BLaER1 (cell line): ENCODE measurements around the gene UBE2G1.
A peak's percentile ranks its signal among the peaks of the same experiment; 100 is the strongest.

ENCODE experiments used
- H3K27ac ChIP-seq: shearing (Covaris generic); formaldehyde crosslinking; 2 replicates; pipeline ENCODE4 v1.8.1; 2022
- H3K27me3 ChIP-seq: shearing (Covaris generic); formaldehyde crosslinking; 2 replicates; pipeline ENCODE4 v1.8.1; 2022
- H3K36me3 ChIP-seq: shearing (Covaris generic); formaldehyde crosslinking; 2 replicates; pipeline ENCODE4 v1.8.1; 2022
- H3K4me1 ChIP-seq: shearing (Covaris generic); formaldehyde crosslinking; 2 replicates; pipeline ENCODE4 v1.8.1; 2022
- H3K4me2 ChIP-seq: shearing (Covaris generic); formaldehyde crosslinking; 2 replicates; pipeline ENCODE4 v1.8.1; 2022
- H3K4me3 ChIP-seq: shearing (Covaris generic); formaldehyde crosslinking; 2 replicates; pipeline ENCODE4 v1.8.1; 2022
- H3K9ac ChIP-seq: shearing (Covaris generic); formaldehyde crosslinking; 2 replicates; pipeline ENCODE4 v1.8.1; 2022
- H3K9me3 ChIP-seq: shearing (Covaris generic); formaldehyde crosslinking; 2 replicates; pipeline ENCODE4 v1.8.1; 2022
- H4K20me1 ChIP-seq: shearing (Covaris generic); formaldehyde crosslinking; 2 replicates; pipeline ENCODE4 v1.8.1; 2022
- Cebpa-rat ChIP-seq: shearing (Covaris generic); IDR thresholded peaks from 2 replicates; pipeline ENCODE4 v1.8.1; 2022

UBE2G1 gene, protein sequence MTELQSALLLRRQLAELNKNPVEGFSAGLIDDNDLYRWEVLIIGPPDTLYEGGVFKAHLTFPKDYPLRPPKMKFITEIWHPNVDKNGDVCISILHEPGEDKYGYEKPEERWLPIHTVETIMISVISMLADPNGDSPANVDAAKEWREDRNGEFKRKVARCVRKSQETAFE

DNA sequence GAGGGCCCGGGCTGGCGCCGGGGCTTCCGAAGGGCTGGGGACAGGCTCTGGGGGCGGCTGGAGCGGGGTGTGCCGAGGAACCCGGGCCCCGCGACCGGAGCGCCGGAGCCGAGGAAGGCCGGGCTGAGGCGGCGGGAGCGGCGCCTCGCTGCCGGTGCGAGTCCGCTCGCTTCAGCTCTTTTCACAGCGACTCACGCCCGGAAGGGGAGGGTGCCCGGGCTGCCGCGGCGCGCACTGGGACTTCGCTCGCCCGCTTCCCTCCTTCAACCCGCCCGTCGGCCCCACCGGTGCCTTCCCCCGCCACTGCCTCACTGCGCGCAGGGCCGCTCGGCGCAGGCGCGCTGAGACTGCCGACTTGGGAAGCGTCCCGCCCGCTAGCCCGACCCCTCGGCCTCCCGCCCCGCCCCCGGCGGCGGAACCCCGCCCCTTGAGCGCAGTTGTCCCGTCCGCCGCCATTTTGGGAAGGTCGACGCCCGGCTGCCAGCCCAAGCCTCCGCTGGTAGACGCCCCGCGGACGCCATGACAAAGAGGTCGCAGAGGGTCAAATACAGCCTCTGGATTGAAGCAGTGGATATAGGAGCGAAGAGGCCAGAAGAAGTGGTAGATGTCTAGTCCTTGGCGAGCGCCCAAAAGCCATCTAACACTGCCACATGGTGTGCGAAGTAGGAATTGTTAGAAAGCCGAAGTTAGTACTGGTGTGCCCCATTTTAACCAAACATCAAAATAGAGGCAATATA is at the start of gene UBE2G1:
Gene UBE2G1 (minus strand): TSS at position 349 of the 737 bp plus-strand sequence. CDS start 359 bp downstream, outside the sequence.
- peak within 1 kb of the TSS; percentile 91 for H3K4me2 ChIP-seq
- peak within 1 kb of the TSS; percentile 99 for H3K27ac ChIP-seq
- no peaks in the 10 kb centered on the region for H3K9me3 ChIP-seq
- H3K4me3 ChIP-seq: peak within 1 kb of the TSS; percentile 100
- peak within 1 kb of the TSS; percentile 99 for H3K9ac ChIP-seq
- peaks cover 10% of the 10 kb centered on the region for H3K36me3 ChIP-seq
- no peak for TF ChIP-seq Cebpa-rat
- peaks cover 50% of the 10 kb centered on the region for H3K4me1 ChIP-seq
- H3K27me3 ChIP-seq: no peaks in the 10 kb centered on the region
- peaks cover 48% of the 10 kb centered on the region for H4K20me1 ChIP-seq

- Histone ChIP-seq H3K27ac (no peak overlapping the region; the same call in 1 of the 2 replicates), H3K9ac (no peak overlapping the region), H3K4me2 (peak overlapping the region; percentile 69)
Measured at GRCh38 chr17:4412933-4413831, 46.7 kb upstream of the UBE2G1 start.

DNA sequence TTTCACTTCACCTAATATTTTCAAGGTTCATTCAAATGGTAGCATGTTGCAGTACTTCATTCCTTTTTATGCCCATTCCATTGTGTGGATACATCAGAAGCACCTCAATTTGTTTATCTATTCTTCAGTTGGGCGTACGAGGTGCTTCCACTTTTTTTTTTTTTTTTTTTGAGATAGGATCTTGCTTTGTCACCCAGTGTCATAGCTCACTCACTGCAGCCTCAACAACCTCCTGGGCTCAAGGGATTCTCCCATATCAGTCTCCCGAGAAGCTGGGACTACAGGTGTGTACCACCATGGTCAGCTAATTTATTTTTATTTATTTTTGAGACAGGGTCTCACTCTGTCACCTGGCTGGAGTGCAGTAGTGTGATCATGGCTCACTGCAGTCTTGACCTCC is 44.7 kb upstream of the UBE2G1 start:
- Histone ChIP-seq H3K27ac (no peak overlapping the region), H3K36me3 (no peaks in the 10 kb centered on the region), H3K4me1 (peaks cover 13% of the 10 kb centered on the region), H4K20me1 (no peaks in the 10 kb centered on the region), H3K27me3 (no peaks in the 10 kb centered on the region), H3K4me3 (no peak overlapping the region), H3K9ac (no peak overlapping the region), H3K9me3 (no peaks in the 10 kb centered on the region), H3K4me2 (no peak overlapping the region)
- TF ChIP-seq Cebpa-rat: no peak

More at GRCh38 chr17:4412933-4413831, 46.7 kb upstream of the UBE2G1 start:
- Histone ChIP-seq H3K36me3 (no peaks in the 10 kb centered on the region), H3K4me1 (peaks cover 26% of the 10 kb centered on the region), H3K27me3 (no peaks in the 10 kb centered on the region), H3K4me3 (no peak overlapping the region), H4K20me1 (no peaks in the 10 kb centered on the region), H3K9me3 (no peaks in the 10 kb centered on the region)
- no peak for TF ChIP-seq Cebpa-rat

DNA sequence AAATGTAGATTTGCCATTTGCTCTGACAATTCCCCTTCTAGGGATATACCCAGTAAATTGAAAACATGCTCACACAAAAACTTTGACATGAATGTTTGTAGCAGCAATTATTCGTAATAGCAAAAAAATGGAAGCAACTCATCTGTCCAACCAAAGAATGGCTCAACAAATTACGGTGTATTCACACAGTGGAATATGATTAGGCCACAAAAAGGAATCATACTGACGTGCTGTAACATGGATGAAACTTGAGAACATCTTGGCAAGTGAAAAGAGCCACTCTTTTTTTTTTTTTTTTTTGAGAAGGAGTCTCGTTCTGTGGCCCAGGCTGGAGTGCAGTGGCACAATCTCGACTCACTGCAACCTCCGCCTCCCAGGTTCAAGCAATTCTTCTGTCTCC is 43.2 kb upstream of the UBE2G1 start:
- Histone ChIP-seq H3K4me3 (no peak overlapping the region), H3K9ac (no peak overlapping the region), H3K36me3 (no peaks in the 10 kb centered on the region), H4K20me1 (no peaks in the 10 kb centered on the region), H3K27ac (no peak overlapping the region), H3K27me3 (no peaks in the 10 kb centered on the region), H3K4me2 (no peak overlapping the region), H3K9me3 (no peaks in the 10 kb centered on the region), H3K4me1 (peaks cover 16% of the 10 kb centered on the region)
- no peak for TF ChIP-seq Cebpa-rat

GRCh38 chr17:4407851-4408250 is 41.4 kb upstream of the UBE2G1 start:
- no peak overlapping the region for H3K4me3 ChIP-seq
- H3K4me2 ChIP-seq: no peak overlapping the region
- H3K9ac ChIP-seq: no peak overlapping the region
- H3K9me3 ChIP-seq: no peaks in the 10 kb centered on the region
- H3K36me3 ChIP-seq: no peaks in the 10 kb centered on the region
- no peaks in the 10 kb centered on the region for H4K20me1 ChIP-seq
- no peak for TF ChIP-seq Cebpa-rat
- H3K27ac ChIP-seq: no peak overlapping the region
- H3K4me1 ChIP-seq: peaks cover 21% of the 10 kb centered on the region
- no peaks in the 10 kb centered on the region for H3K27me3 ChIP-seq

- no peaks in the 10 kb centered on the region for H3K9me3 ChIP-seq
- H3K4me1 ChIP-seq: peaks cover 18% of the 10 kb centered on the region
- no peak overlapping the region for H3K4me2 ChIP-seq
- H3K36me3 ChIP-seq: no peaks in the 10 kb centered on the region
- H4K20me1 ChIP-seq: no peaks in the 10 kb centered on the region
- no peak overlapping the region for H3K27ac ChIP-seq
- no peaks in the 10 kb centered on the region for H3K27me3 ChIP-seq
- TF ChIP-seq Cebpa-rat: no peak
- no peak overlapping the region for H3K4me3 ChIP-seq
- no peak overlapping the region for H3K9ac ChIP-seq
Measured at GRCh38 chr17:4407216-4407615, 40.7 kb upstream of the UBE2G1 start.

DNA sequence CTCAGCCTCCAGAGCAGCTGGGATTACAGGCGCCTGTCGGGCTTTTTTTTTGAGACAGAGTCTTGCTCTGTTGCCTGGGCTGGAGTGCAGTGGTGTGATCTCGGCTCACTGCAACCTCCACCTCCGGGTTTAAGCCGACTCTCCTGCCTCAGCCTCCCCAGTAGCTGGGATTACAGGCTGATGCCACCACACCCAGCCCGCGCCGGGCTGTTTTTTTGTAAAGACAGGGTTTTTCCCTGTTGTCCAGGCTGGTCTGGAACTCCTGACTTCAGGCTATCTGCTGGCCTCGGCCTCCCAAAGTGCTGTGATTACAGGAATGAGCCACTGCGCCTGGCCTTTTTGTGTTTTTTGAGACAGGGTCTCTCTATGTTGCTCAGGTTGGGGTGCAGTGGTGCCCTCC is 39.9 kb upstream of the UBE2G1 start:
- peaks cover 18% of the 10 kb centered on the region for H3K4me1 ChIP-seq
- H3K9me3 ChIP-seq: no peaks in the 10 kb centered on the region
- H3K4me3 ChIP-seq: no peak overlapping the region
- no peak for TF ChIP-seq Cebpa-rat
- no peaks in the 10 kb centered on the region for H3K27me3 ChIP-seq
- H3K27ac ChIP-seq: no peak overlapping the region
- H3K36me3 ChIP-seq: no peaks in the 10 kb centered on the region
- H4K20me1 ChIP-seq: no peaks in the 10 kb centered on the region
- no peak overlapping the region for H3K4me2 ChIP-seq
- H3K9ac ChIP-seq: no peak overlapping the region

- Histone ChIP-seq H3K36me3 (no peaks in the 10 kb centered on the region), H3K4me3 (no peak overlapping the region), H3K27me3 (no peaks in the 10 kb centered on the region), H4K20me1 (no peaks in the 10 kb centered on the region), H3K4me2 (no peak overlapping the region), H3K9me3 (no peaks in the 10 kb centered on the region), H3K9ac (no peak overlapping the region), H3K4me1 (peaks cover 18% of the 10 kb centered on the region), H3K27ac (no peak overlapping the region)
- TF ChIP-seq Cebpa-rat: no peak
Measured at GRCh38 chr17:4405699-4406098, 39.2 kb upstream of the UBE2G1 start.

DNA sequence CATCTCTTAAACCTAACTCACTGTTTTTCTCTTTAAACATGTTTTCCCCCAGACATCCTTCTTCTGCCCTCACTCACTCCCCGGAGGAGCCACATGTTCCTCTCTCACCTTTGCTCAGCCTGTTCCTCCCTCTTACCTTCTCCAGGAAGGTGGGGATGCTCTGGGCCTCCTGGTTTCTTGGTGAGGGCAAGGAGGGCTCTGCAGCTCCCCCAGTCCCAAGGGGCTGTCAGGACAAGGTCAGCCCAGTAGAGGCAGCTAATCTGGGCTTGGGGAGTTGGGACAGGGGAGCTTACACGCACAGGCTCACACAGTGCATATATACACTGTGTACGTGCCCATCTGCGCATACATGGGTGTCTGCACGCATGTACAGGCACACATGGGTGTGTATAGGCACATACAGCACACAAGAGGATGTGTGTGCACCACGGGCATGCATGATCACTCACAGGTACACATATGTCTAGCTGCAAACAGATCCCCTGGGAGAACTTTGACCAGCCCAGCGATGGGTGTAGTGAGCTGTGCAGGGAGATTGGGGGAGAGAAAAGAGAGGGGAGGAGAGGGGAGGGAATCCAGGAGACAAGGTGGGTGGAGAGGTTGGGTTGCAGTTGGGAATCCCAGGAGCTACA is 38.7 kb upstream of the UBE2G1 start:
- Histone ChIP-seq H3K27me3 (no peaks in the 10 kb centered on the region), H3K4me1 (peaks cover 18% of the 10 kb centered on the region), H3K36me3 (no peaks in the 10 kb centered on the region), H3K4me2 (no peak overlapping the region), H3K4me3 (no peak overlapping the region), H3K9ac (no peak overlapping the region), H3K27ac (no peak overlapping the region), H4K20me1 (no peaks in the 10 kb centered on the region), H3K9me3 (no peaks in the 10 kb centered on the region)
- no peak for TF ChIP-seq Cebpa-rat
